EL (cell line): ENCODE data around the gene TNRC18.
"Not testable (repeated sequence)": the region's sequence is repeated elsewhere in the genome, so short reads cannot be mapped to it uniquely, and the experiment has no call there.

Experiments
- DNase-seq: peaks from one replicate; pipeline ENCODE4 v3.0.0-alpha.2; 2016

The TNRC18 gene

DNA sequence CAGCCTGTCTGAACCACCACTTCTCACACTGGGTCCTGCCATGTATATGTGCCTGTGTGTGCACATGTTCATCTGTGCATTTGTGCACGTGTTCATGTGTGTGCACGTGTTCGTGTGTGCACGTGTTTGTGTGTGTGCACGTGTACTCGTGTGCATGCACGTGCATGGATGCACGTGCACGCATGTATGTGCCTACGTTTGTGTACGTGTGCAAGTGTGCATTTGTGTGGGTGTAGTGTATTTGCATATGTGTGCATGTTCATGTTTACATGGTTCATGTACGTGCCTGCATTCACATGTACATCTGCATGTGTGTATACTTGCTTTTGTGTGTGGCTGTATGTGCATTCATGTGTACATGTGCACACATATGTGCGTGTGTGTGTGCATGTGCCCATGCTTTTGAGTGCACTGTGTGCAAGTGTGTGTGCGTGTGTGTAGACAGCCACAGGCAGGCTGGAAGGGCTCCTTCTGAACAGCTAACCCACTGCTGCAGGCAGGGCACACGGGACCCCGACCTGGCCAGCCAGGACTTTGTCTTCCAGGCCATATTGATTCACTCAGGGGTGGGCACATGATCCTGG lies 112.7 kb downstream of the TNRC18 start:
- DNase-seq, result no peak

DNA sequence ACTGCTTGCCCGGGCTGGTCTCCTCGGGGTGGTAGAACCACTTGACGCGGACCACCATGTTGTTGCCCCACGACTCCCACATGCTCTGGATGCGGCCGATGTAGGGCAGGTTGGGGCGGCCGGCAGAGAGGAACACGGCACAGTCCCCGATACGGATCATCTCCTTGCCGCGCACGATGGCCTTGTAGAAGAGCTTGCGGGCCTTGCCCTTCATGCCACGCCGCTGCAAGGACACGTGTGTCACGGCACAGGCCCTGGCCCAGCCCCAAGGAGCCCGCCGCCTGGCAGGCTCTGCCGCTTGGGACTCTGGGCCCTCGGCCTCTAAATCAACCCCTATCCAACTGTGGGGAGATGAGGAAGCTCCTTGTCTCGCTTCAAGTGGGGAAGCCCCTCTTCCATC lies 114.5 kb downstream of the TNRC18 start:
- no peak for DNase-seq

DNA sequence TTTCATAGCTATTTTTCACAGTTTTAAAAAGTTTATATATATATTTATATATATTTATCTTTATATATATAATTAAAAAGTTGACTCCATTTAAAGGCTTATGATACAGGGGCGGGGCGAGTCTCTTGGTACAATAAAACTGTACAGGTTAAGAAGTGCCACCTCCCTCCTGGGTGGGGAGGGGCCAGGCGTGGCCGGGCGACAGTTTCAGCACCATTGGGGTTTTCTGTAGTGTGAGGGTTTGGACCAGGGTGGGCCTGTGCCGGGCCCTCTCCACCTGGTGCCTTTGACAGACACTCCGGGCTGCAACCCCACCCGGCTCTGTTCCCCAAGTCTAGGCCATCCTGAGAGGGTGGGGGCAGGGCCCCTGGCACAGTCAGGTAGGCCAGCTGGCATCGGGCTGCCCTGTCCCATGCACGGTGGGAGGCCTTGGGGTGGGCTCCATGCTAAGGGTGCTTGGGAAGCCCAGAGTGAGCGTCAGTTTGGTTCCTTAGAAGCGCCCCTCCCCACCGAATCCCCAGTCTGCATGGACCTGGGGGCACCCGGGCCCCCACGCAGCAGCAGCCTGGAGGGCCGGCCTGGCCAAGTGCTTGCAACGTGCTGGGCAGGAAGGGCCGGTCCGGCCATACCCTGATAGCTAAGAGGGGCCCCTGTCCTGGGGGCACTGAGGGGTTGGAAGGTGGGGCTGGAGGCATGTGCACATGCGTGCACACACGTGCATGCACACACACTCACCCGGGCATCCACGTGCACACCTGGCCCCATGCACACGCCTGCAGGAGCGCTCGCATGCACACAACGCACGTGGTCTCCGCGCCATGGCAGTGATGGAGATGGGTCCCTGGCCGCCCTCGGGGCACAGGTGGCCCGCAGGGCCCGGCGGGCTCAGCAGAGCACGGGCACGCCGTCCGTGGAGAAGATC lies 116.2 kb downstream of the TNRC18 start:
- DNase-seq, result not testable (repeated sequence)

DNA sequence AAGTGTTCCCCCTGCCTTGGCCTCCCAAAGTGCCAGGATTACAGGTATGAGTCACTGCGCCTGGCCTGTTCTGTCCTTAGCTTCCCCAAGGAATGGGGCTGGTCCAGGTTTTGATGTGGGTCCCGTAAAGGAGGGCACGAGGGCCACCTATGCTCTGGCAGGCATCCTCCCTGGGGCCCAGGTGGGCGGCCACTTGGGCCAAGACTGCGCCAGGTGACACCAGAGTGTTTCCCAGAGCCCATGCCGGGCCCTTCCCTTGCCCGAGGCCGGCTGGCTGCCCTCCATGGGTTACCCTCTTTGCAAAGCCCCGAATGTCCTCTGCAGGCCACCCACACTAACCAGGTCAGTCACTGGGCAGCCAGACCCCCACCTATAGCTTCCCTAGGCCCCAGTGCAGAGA lies 118.6 kb downstream of the TNRC18 start:
- not testable (repeated sequence) for DNase-seq

DNA sequence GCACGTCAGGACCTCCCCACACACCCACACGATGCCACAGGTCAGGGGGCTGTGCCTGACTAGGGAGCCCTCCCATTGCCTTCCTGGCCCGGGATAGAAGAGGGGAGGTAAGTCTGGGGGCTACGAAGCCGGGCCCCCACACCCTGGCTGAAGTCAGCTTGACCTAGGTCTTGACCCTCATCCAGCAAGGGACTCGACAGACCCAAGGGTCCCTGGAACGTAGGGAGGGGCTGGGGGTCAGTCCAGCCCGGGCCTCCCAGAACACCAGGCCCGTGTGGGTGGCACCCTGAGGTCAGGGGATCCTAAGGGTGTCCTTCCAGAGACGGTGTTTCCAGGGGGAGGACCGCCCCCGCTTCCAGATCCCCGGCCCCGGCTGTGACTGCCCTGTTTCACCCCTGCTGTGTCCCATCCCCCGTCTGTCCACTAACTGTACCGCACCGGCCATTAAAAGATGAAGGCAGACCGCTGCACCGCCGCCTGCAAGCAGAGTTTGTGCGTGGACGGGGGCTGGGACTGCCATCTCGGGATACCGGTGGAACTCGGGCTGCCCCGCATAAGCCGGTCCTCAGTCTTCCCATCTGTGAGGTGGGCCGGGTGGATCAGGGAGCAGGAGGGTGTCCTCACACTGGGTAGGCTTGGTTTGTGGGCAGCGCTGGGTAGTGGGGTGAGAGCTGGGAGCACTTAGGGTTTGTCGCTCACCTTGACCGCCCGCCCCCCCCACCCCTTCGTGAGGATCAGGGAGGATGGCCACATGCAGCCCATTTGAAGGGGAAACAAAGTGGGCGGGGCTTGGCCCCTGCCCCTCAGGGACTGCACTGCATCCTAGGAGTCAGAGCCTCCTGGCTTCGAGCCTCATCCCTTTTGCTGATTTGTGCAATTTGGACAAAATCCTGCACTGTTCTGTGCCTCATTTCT lies 119.8 kb downstream of the TNRC18 start:
- no peak for DNase-seq

DNA sequence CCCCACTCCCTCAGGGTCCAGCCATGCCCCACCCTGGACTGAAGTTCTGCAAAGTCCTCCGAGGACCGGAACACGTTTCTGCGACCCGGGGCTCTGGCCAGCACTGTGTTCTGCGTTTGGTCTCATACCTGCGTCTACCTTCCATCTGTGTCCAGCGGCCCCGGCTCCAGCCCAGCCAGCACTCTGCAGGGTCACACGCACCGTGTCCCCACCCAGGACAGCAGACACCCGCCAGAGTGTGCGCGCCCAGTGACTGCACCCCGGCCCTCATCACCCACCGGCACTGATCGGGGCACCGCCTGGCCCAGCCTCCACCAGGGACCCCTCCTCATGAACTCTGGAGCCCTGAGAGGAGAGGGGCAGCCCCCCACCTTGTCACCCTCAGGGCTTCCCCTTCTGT lies 120.6 kb downstream of the TNRC18 start:
- DNase-seq, result no peak

DNA sequence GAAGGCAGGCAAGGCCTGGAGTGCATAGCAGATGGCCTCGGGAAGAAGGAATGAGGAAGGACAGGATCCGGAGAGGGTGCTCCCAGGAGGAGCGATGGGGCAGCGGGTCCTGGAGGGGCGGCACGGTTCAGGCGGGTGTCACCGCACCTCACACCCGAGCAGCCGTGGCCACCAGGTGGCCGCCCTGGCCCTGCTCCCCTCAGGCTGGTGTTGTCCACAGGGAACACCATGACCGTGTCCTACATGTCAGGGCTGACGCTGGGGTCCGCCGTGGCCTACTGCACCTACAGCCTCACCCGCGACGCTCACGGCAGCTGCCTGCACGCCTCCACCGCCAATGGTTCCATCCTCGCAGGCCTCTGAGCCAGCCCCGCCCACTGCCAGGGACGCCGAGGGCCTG lies 121.1 kb downstream of the TNRC18 start:
- DNase-seq, result no peak

DNA sequence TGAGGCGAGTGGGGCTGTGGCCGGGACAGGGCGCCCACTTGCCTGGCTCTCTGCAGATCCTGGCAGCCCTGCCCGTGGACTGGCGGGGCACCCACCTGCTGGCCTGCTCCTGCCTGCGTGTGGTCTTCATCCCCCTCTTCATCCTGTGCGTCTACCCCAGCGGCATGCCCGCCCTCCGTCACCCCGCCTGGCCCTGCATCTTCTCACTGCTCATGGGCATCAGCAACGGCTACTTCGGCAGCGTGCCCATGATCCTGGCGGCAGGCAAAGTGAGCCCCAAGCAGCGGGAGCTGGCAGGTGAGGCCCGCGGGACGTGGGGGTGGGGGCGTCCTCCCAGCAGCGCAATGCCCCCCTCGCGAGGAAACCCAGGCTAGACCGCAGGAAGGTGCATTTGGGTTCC lies 123.3 kb downstream of the TNRC18 start:
- no peak for DNase-seq

DNA sequence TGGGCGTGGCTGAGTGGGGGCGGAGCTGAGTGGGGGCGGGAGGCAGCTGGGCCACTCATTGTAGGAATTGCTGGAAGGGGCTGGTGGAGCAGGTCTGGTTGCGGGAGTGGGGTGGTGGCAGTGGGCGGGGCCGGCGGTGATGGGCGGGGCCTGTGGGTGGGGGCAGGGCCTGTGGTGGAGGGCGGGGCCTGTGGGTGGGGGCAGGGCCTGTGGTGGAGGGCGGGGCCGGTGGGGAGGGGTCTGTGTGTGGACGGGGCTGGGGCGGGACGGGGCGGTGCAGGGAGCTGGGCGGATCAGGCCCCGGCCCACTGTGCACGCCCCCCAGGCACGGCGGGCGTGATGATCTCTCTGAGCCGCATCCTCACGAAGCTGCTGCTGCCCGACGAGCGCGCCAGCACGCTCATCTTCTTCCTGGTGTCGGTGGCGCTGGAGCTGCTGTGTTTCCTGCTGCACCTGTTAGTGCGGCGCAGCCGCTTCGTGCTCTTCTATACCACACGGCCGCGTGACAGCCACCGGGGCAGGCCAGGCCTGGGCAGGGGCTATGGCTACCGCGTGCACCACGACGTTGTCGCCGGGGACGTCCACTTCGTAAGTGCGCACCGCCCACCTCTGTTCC lies 126.9 kb downstream of the TNRC18 start:
- no peak for DNase-seq

DNA sequence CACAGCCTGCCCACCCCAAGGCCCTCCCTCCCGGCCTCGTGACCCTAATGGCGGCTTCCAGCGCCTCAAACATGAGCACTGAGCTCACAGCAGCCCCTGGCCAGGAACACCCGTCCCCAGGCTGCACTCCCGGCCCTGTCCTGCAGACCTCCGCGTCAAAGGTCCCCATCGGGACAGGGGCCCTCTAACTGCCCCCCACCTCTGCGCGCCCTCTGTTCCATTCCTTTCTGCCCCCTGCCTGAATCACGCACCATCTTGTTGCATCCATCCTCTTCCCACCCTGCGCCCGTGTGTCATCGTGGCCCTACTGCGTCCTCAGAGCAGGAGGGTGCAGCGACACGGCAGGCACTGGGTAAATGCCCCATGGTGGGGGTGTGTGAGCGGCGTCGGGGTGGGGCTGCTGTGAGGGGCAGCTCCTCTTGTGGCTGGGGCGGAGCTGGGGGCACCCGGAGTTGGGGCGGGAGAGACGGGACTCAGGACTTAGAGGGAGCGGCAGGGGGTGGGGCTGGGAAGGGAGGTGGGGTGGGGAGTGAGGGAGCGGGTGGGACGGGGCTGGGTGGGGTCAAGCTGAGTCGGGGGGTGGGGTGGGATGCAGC lies 127.5 kb downstream of the TNRC18 start:
- DNase-seq, result no peak

DNA sequence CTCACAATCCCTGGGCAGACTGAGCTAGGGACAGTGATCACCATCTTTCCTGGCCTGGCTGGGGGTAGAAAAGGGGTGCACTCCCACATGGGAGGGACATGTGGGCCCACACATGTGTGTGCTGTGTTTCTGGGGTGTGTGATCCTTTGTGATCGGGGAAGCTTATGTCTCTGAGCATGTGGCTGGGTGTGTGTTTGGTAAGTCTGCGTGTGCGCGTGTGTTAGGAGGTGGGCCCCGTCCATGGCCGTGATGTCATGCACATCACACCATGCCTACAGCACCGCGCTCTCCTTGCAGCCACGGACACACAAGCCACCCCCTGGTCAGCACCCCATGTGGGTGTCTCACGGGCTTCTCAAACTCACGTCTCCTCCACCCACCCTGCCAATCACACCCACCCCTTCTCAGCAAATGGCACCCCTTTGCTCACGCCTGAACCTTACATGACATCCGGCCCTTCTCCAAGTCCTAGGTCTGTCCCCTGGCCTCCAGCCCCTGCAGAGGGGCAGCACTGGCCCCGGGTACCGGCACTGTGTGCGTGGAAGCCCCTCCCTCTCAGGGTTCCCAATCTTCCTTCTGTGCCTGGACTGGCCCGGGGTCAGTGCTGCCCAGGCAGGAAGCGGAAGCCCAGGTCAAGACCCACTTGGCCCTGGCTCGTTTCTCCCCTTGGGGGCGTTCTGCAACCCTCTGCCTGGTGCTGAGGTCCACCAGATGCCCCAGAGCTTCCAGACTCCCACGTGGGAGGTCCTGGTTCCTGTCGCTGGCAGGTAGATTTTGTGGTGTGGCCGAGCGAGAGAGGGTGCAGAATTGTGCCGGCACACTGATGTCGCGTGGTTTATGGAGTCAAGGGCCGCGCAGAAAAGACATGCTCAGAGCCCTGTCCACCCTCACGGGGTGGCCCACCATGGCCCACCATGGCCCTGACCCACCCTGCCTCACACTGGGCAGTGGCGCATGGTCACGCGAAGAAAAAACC lies 128.3 kb downstream of the TNRC18 start:
- no peak for DNase-seq

DNA sequence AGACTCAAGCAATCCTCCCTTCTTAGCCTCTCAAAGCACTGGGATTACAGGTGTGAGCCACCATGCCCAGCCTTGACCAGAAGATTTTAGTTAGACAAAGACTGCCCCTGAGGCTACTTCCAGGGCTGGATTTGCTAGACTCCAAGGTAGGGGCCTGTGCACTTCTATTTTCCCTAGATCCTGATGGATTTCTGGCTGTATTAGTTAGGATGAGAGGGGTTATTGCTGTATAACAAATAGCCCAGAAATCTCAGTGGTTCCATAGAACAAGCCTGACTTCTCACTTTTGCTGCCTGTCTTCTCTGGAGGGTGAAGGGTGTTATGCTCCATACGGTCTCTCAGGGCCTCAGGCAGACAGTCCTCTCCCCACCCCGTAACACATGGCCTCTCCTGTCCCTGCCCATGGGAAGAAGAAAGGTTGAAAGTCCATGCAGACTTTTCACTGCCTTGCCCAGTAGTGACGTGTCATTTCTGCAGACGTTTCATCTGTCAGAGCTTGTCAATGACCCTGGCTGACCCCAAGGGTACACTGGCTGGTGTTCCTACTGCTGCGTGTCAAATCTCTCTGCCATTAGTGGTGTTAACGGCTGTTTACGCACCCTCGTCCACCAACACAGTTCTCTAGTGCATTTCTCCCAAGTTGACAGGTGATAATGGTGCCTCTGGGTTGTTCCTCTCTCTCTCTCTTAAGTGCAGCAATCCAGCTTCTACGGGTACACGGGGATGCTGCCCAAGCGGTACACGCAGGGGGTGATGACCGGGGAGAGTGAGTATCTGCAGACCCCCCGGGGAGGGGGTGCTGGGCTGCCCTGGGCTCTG lies 129.3 kb downstream of the TNRC18 start:
- DNase-seq, result no peak

DNA sequence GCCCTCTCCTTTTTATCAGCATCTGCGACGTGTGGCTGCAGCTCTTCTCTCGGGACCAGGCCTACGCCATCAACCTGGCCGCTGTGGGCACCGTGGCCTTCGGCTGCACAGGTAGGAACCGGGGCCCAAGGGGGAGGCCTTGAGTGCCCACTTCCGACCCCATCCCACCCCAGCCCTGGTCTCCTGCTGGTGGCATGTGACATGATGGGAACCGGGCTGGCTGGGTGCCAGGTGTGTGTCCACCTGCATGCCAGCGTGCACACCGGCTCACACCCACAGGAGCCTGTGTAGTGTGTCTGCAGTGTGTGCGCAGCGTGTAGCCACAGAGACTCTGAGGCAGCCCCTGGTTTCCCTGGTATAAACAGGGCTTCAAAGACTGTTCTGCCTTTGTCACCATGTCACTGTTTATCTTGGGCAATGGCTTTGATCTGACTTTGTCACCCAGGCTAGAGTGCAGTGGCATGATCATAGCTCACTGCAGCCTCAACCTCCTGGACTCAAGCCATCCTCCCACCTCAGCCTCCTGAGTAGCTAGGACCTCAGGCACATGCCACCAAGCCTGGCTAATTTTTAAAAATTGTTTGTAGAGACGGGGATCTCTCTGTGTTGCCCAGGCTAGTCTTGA lies 131.8 kb downstream of the TNRC18 start:
- DNase-seq, result not testable (repeated sequence)

DNA sequence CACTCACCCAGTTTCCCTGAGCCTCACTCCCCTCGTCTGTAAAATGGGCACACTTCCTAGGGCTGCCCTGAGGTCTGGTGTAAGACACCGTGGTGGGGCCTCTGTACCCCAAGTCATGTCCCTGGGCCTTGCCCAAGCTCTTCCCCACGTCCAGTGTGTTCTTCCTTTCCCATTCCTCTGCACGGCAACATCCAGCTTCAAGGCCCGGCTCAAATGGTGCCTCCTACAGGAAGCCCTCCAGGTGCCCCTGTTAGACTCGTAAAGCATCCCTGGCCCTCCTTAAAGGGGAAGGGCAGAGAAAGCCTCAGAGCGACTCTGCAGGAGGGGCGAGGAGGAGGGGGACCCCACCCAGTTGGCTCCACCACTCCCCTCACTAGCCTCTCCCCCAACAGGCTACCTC lies 132.3 kb downstream of the TNRC18 start:
- no peak for DNase-seq

DNA sequence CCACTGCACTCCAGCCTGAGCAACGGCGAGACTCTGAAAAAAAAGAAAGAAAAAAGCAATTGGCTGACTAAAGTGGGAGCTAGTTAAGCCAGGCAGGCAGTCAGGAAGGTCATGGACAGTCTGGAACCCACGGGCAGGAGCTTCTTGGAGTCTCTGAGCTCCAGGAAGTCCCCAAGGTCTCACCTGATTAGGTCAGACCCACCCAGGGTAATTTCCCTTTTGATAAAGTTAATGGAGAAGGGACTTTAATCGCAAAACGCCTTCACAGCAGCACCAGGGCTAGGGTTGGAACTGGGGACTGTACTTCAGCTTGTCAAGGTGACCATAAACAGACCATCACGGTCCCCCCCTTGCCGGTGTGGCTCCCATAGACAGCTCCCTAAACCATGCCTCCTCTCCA lies 134.3 kb downstream of the TNRC18 start:
- no peak for DNase-seq

DNA sequence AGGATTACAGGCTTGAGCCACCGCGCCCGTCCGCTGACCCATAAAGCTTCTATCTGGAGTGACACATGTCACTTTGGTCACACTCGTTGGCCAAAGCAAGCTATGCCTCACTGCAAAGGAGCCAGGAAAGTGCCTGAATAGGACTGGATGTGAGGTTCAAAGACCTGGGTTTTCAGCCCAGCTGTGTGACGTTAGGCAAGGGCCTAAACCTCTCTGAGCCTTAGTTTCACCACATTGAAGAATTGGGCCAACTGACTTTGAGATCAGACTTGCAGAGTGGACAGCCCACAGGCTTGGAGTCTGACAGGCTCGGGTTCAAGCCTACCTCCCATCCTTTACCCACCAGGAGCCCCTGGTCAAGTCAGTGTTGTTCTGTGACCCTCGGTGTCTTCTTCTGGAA lies 135.1 kb downstream of the TNRC18 start:
- not testable (repeated sequence) for DNase-seq

DNA sequence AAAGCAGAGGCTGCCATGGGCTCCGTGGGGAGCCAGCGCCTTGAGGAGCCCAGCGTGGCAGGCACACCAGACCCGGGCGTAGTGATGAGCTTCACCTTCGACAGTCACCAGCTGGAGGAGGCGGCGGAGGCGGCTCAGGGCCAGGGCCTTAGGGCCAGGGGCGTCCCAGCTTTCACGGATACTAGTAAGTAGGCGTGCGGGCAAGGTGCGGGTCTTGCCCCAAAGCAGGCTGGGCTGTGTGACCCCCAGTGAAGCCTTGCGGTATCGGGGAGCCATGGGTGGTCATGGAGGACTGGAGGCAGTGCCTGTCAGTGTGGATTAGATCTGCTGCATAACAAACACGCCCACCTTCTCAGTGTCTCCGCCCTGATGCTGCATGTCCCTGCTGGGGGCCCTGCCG lies 135.8 kb downstream of the TNRC18 start:
- DNase-seq, result no peak

DNA sequence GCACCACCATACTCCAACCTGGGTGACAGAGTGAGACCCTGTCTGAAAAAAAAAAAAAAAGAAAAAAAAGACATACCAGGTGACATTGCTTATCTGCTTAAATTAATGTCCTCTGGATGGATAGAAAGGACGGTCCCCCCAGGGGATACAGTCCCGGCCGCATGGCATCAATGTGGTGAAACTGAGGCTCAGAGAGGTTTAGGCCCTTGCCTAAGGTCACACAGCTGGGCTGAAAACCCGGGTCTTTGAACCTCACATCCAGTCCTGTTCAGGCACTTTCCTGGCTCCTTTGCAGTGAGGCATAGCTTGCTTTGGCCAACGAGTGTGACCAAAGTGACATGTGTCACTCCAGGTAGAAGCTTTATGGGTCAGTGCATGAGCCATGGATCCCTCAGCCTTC lies 136.3 kb downstream of the TNRC18 start:
- not testable (repeated sequence) for DNase-seq

DNA sequence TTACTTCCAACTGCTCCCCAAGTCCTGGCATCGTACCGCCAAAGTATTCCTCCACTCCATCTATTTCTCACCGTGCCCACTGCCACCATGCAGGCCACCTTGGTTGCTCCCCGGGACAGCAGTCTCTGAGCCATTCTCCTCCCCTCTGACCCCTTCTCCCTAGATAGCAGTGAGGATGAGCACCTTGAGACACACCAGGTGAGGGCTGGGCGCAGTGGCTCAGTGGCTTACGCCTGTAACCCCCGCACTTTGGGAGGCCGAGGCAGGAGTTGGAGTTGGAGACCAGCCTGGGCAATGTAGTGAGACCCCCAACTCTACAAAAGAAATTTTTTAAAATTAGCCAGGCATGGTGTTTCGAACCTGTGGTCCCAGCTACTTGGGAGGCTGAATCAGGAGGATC lies 136.7 kb downstream of the TNRC18 start:
- DNase-seq, result no peak
